DMS53 treated with DMSO at 0.1 percent for 48 hours (cell line): ENCODE measurements around the gene KLK1.
A peak's percentile ranks its signal among the peaks of the same experiment; 100 is the strongest.

Experiments
- DNase-seq: peaks from one replicate; lab custom pipeline; 2025; ENCODE audit not compliant: unreplicated experiment; lab: John Stamatoyannopoulos, UW

The KLK1 gene

GRCh38 chr19:50836543-50837195 is 13.1 kb upstream of the KLK1 start:
- DNase-seq = no peak

- DNase-seq = peak; percentile 81
Observed at GRCh38 chr19:50835785-50836542, 12.4 kb upstream of the KLK1 start.

- peak; percentile 20 for DNase-seq
Observed at GRCh38 chr19:50835103-50835784, 11.7 kb upstream of the KLK1 start.

- no peak for DNase-seq
Observed at GRCh38 chr19:50833802-50834167, 10.2 kb upstream of the KLK1 start.

GRCh38 chr19:50833117-50833801 is 9.7 kb upstream of the KLK1 start, which contains the start of gene KLK15:
Gene KLK15, minus strand, starts transcription at chr19:50833574. Its CDS starts 2,082 bp downstream, at chr19:50831492.
- DNase-seq = no peak

GRCh38 chr19:50832666-50833065 is 9.1 kb upstream of the KLK1 start:
- DNase-seq = no peak

- DNase-seq = no peak
Observed at GRCh38 chr19:50831026-50831396, 7.4 kb upstream of the KLK1 start.

GRCh38 chr19:50830266-50831025 is 6.9 kb upstream of the KLK1 start:
- no peak for DNase-seq

- DNase-seq = no peak
Observed at GRCh38 chr19:50829801-50830200, 6.2 kb upstream of the KLK1 start.

- no peak for DNase-seq
Observed at GRCh38 chr19:50827476-50827875, 3.9 kb upstream of the KLK1 start.

- no peak for DNase-seq
Observed at GRCh38 chr19:50826492-50827240, 3.1 kb upstream of the KLK1 start.

GRCh38 chr19:50822661-50823208 is 852 bp downstream of the KLK1 start:
- DNase-seq = no peak

- no peak for DNase-seq
Observed at GRCh38 chr19:50821622-50822021, 2.0 kb downstream of the KLK1 start.

- DNase-seq = no peak
Observed at GRCh38 chr19:50821248-50821612, 2.4 kb downstream of the KLK1 start.

GRCh38 chr19:50820549-50821247 is 2.9 kb downstream of the KLK1 start:
- no peak for DNase-seq

- DNase-seq = no peak
Observed at GRCh38 chr19:50820086-50820485, 3.5 kb downstream of the KLK1 start.

- no peak for DNase-seq
Observed at GRCh38 chr19:50819636-50820035, 4.0 kb downstream of the KLK1 start.

GRCh38 chr19:50818859-50819472 is 4.6 kb downstream of the KLK1 start:
- peak; percentile 46 for DNase-seq
